ENCODE data around the gene DDX25. TPM values are rescaled to one million over a fixed set of nuclear protein-coding genes. Genes with fewer than 3 reads are reported as not detected.

The DDX25 gene
- total RNA-seq, result 0.16 TPM in 1 of 2 replicates, not detected in the other

GRCh38 chr11:125903711-125904659, at the start of gene DDX25:
Gene DDX25, plus strand, starts transcription at chr11:125904508. Its CDS starts 10 bp downstream, at chr11:125904518.

GRCh38 chr11:125887373-125888324, 16.7 kb upstream of the DDX25 start, which contains the start of gene HYLS1:
Gene HYLS1, plus strand, starts transcription at chr11:125887668. Its CDS starts 11,701 bp downstream, at chr11:125899369.

GRCh38 chr11:125902927-125903710, 1.2 kb upstream of the DDX25 start, which contains the start of gene PUS3:
Gene PUS3, minus strand, starts transcription at chr11:125903206. Its CDS starts 6,922 bp downstream, at chr11:125896284.

DNA sequence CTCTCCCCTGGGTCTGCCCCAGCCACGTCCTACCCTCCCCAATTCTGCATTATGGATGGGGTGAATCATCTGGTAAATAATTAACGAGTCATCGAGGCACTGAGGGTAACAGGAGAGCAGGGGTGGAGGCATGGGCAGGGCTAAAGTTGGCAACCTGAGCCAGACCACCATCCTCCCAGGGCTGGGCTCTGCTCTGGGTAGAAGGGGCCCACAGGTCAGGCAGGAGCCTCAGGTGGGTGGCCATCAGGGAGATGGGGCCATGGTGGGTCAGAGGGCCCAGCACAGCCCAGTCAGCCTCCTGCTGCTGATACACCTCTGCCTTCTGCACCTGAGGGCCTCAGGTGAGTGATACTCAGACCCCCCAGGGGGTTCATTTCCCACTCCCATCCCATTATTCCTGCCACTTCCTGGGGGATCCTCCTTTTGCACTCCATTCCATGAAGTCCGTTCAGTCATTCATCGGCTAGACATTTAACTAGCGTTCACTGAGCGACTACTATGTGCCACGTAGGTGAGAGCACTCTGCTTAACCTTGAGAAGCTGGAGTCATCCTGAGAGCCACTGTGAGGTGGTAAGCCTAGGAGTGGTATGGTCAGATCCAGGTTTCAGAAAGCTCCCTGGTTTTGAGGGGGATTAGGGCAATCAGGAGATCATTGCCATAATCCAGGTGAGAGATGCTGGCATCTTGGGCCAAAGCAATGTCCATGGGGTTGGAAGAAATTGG, 41.7 kb downstream of the DDX25 start, which contains the start of gene VSIG10L2:
VSIG10L2 (plus strand) TSS at position 248 of the 724 bp plus-strand sequence; CDS start at position 260, 12 bp downstream.

Other genes starting within 250 kb of the DDX25 start
- not detected in 2 replicates for gene ACRV1, start 223.7 kb upstream of the DDX25 start, total RNA-seq
- gene PATE1, start 158.2 kb upstream of the DDX25 start, total RNA-seq, result not detected in 2 replicates
- not detected in 2 replicates for gene PATE2, start 125.7 kb upstream of the DDX25 start, total RNA-seq
- gene PATE3, start 116.4 kb upstream of the DDX25 start, total RNA-seq, result not detected in 2 replicates
- gene PATE4, start 71.2 kb upstream of the DDX25 start, total RNA-seq, result not detected in 2 replicates
- 5.8 and 7.3 TPM in 2 replicates for gene HYLS1, start 16.8 kb upstream of the DDX25 start, total RNA-seq
- 8.3 and 10.7 TPM in 2 replicates for gene PUS3, start 1.3 kb upstream of the DDX25 start, total RNA-seq
- under 0.01 and 0.36 TPM in 2 replicates for gene VSIG10L2, start 41.5 kb downstream of the DDX25 start, total RNA-seq
- gene CDON, start 158.4 kb downstream of the DDX25 start, total RNA-seq, result 368 and 408 TPM in 2 replicates

Measured in hair follicle dermal papilla cell (primary cell).